ENCODE data around the gene FBLN7. TPM values are rescaled to one million over a fixed set of nuclear protein-coding genes. Genes with fewer than 3 reads are reported as not detected.

The FBLN7 gene
- total RNA-seq, 2 experiments from 2014 or later = 0.25 TPM; not detected in 1

GRCh38 chr2:112162341-112162740, 24.2 kb downstream of the FBLN7 start:
- no peaks in the 10 kb centered on the region for H4K20me1 ChIP-seq (ENCODE audit: insufficient read depth, low read length)
- no peaks in the 10 kb centered on the region for H3K9me2 ChIP-seq (ENCODE audit: insufficient read depth, low read length)
- no peaks in the 10 kb centered on the region for H3K79me2 ChIP-seq (ENCODE audit: insufficient read depth, low read depth, low read length)
- H3K36me3 ChIP-seq (ENCODE audit: insufficient read depth, low read length) = no peaks in the 10 kb centered on the region
- ChIA-PET CTCF (ENCODE audit: unreplicated experiment) (no interaction called here), POLR2A (no interaction called here)
- no peak overlapping the region for H3K4me3 ChIP-seq (ENCODE audit: low read depth, low read length, poor library complexity, severe bottlenecking)
- peaks cover 24% of the 10 kb centered on the region for H3K4me1 ChIP-seq (ENCODE audit: insufficient read depth, low read length, poor library complexity, severe bottlenecking)
- no TSS peak for BruUV-seq (replicated peaks)
- no peak for TF ChIP-seq EZH2phosphoT487 (IDR thresholded peaks at IDR 0.05; ENCODE audit: borderline replicate concordance, low read depth, low read length)
- TF ChIP-seq CTCF (conservative IDR thresholded peaks at IDR 0.05; ENCODE audit: low read length) = no peak
- DNase-seq (ENCODE audit: low spot score) = no peak
- H3K4me2 ChIP-seq (ENCODE audit: low read length) = no peak overlapping the region
- H3K9me3 ChIP-seq (ENCODE audit: low read length) = no peaks in the 10 kb centered on the region
- H2AFZ ChIP-seq (ENCODE audit: low read length) = no peak overlapping the region
- no peak overlapping the region for H3K27ac ChIP-seq (ENCODE audit: low read depth, low read length, poor library complexity, severe bottlenecking)
- intact Hi-C loops (cut with micrococcal nuclease; ENCODE audit: unreplicated experiment) = no loop called here

GRCh38 chr2:112162956-112163355, 24.8 kb downstream of the FBLN7 start:
- Histone ChIP-seq H3K27ac (ENCODE audit: low read depth, low read length, poor library complexity, severe bottlenecking) (no peak overlapping the region), H3K4me3 (ENCODE audit: low read depth, low read length, poor library complexity, severe bottlenecking) (no peak overlapping the region), H2AFZ (ENCODE audit: low read length) (no peak overlapping the region), H3K9me3 (ENCODE audit: low read length) (no peaks in the 10 kb centered on the region), H3K4me2 (ENCODE audit: low read length) (no peak overlapping the region), H3K9me2 (ENCODE audit: insufficient read depth, low read length) (no peaks in the 10 kb centered on the region), H4K20me1 (ENCODE audit: insufficient read depth, low read length) (no peaks in the 10 kb centered on the region), H3K4me1 (ENCODE audit: insufficient read depth, low read length, poor library complexity, severe bottlenecking) (peaks cover 24% of the 10 kb centered on the region), H3K36me3 (ENCODE audit: insufficient read depth, low read length) (no peaks in the 10 kb centered on the region), H3K79me2 (ENCODE audit: insufficient read depth, low read depth, low read length) (no peaks in the 10 kb centered on the region)
- TF ChIP-seq CTCF (conservative IDR thresholded peaks at IDR 0.05; ENCODE audit: low read length) = no peak
- no peak for TF ChIP-seq EZH2phosphoT487 (IDR thresholded peaks at IDR 0.05; ENCODE audit: borderline replicate concordance, low read depth, low read length)
- CTCF ChIA-PET (ENCODE audit: unreplicated experiment) = no interaction called here
- intact Hi-C loops (cut with micrococcal nuclease; ENCODE audit: unreplicated experiment) = no loop called here
- POLR2A ChIA-PET = no interaction called here
- no TSS peak for BruUV-seq (replicated peaks)
- DNase-seq (ENCODE audit: low spot score) = no peak

GRCh38 chr2:112163541-112163981, 25.4 kb downstream of the FBLN7 start:
- BruUV-seq (replicated peaks) = no TSS peak
- CTCF ChIA-PET (ENCODE audit: unreplicated experiment) = no interaction called here

More at GRCh38 chr2:112163541-112163981, 25.4 kb downstream of the FBLN7 start:
- Histone ChIP-seq H3K4me1 (ENCODE audit: insufficient read depth, low read length, poor library complexity, severe bottlenecking) (peaks cover 24% of the 10 kb centered on the region), H3K36me3 (ENCODE audit: insufficient read depth, low read length) (no peaks in the 10 kb centered on the region), H3K27ac (ENCODE audit: low read depth, low read length, poor library complexity, severe bottlenecking) (no peak overlapping the region), H3K4me2 (ENCODE audit: low read length) (no peak overlapping the region), H4K20me1 (ENCODE audit: insufficient read depth, low read length) (no peaks in the 10 kb centered on the region), H3K4me3 (ENCODE audit: low read depth, low read length, poor library complexity, severe bottlenecking) (no peak overlapping the region), H3K9me3 (ENCODE audit: low read length) (no peaks in the 10 kb centered on the region), H3K79me2 (ENCODE audit: insufficient read depth, low read depth, low read length) (no peaks in the 10 kb centered on the region), H2AFZ (ENCODE audit: low read length) (no peak overlapping the region), H3K9me2 (ENCODE audit: insufficient read depth, low read length) (no peaks in the 10 kb centered on the region)
- DNase-seq (ENCODE audit: low spot score) = no peak
- POLR2A ChIA-PET = no interaction called here
- TF ChIP-seq EZH2phosphoT487 (IDR thresholded peaks at IDR 0.05; ENCODE audit: borderline replicate concordance, low read depth, low read length) (no peak), CTCF (conservative IDR thresholded peaks at IDR 0.05; ENCODE audit: low read length) (no peak)
- intact Hi-C loops (cut with micrococcal nuclease; ENCODE audit: unreplicated experiment) = no loop called here
